GM19463 (cell line): ENCODE measurements around the gene ABTB2.

Experiments
- ATAC-seq: cut with Tn5 transposase; IDR thresholded peaks from one replicate; pipeline ENCODE4 v1.9.1; 2021; ENCODE audit warnings: mild to moderate bottlenecking, moderate library complexity; ENCODE audit not compliant: unreplicated experiment

ABTB2 gene

GRCh38 chr11:34134765-34135164 is 223.0 kb downstream of the ABTB2 start:
- ATAC-seq = peak; percentile 53

- ATAC-seq = no peak
Measured at GRCh38 chr11:34132261-34132965, 225.4 kb downstream of the ABTB2 start.

- no peak for ATAC-seq
Measured at GRCh38 chr11:34128824-34129223, 229.0 kb downstream of the ABTB2 start.

- ATAC-seq = no peak
Measured at GRCh38 chr11:34126959-34127848, 230.6 kb downstream of the ABTB2 start.

- no peak for ATAC-seq
Measured at GRCh38 chr11:34124885-34125668, 232.7 kb downstream of the ABTB2 start.

- no peak for ATAC-seq
Measured at GRCh38 chr11:34120651-34121050, 237.2 kb downstream of the ABTB2 start.

GRCh38 chr11:34114471-34114870 is 243.3 kb downstream of the ABTB2 start:
- no peak for ATAC-seq

GRCh38 chr11:34114014-34114413 is 243.8 kb downstream of the ABTB2 start:
- no peak for ATAC-seq

- no peak for ATAC-seq
Measured at GRCh38 chr11:34111722-34112270, 246.0 kb downstream of the ABTB2 start.

GRCh38 chr11:34105957-34106504 is 251.8 kb downstream of the ABTB2 start:
- ATAC-seq = no peak

- ATAC-seq = peak; percentile 92
Measured at GRCh38 chr11:34105079-34105956, 252.5 kb downstream of the ABTB2 start, which contains the start of gene NAT10. NAT10 (plus strand) TSS chr11:34105629; CDS start chr11:34108226, 2,597 bp downstream.

GRCh38 chr11:34104680-34105078 is 253.1 kb downstream of the ABTB2 start:
- no peak for ATAC-seq
